OCI-LY7 (cell line): ENCODE results near the gene MUC3A.

Source experiments
- EZH2phosphoT487 ChIP-seq: fragments of 200-600 bp; sonication (generic); IDR thresholded peaks from 2 replicates; pipeline ENCODE4 v1.6.1; 2018; ENCODE audit warnings: low read depth, borderline replicate concordance, mild to moderate bottlenecking, mixed run types, antibody characterized with exemption, low read length, moderate library complexity, mixed read lengths
- TF ChIP-seq, protein P1 (sequence below): fragments of 200-600 bp; sonication (generic); conservative IDR thresholded peaks from 2 replicates; pipeline ENCODE4 v1.5.1; 2014; ENCODE audit warnings: mild to moderate bottlenecking, antibody characterized with exemption, low read length, moderate library complexity, mixed read lengths

DNA sequence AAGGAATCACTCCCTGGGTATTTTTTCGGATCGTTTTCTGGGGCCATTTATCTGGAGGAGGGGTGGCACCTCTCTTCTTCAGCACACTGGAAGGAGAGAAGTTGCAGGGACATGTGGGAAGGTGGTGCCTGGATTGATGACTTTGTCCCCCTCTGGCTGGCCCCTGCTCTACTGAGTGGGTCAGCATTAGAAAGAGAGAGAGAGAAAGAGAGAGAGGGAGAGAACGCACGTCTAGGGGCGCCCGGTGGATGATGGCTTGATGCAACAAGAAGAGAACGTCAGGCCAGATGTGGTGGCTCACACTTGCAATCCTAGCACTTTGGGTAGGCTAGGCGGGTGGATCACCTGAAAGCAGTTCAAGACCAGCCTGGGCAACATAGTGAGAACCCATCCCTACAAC, 14.5 kb downstream of the MUC3A start:
- TF ChIP-seq, protein P1, sequence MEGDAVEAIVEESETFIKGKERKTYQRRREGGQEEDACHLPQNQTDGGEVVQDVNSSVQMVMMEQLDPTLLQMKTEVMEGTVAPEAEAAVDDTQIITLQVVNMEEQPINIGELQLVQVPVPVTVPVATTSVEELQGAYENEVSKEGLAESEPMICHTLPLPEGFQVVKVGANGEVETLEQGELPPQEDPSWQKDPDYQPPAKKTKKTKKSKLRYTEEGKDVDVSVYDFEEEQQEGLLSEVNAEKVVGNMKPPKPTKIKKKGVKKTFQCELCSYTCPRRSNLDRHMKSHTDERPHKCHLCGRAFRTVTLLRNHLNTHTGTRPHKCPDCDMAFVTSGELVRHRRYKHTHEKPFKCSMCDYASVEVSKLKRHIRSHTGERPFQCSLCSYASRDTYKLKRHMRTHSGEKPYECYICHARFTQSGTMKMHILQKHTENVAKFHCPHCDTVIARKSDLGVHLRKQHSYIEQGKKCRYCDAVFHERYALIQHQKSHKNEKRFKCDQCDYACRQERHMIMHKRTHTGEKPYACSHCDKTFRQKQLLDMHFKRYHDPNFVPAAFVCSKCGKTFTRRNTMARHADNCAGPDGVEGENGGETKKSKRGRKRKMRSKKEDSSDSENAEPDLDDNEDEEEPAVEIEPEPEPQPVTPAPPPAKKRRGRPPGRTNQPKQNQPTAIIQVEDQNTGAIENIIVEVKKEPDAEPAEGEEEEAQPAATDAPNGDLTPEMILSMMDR: no peak
- TF ChIP-seq EZH2phosphoT487: no peak
